Hematopoietic multipotent progenitor cell (in vitro differentiated cells): Measurements from ENCODE around the gene FAM163B. TPM values are rescaled to one million over a fixed set of nuclear protein-coding genes. Genes with fewer than 3 reads are reported as not detected.

Source experiments
- DNase-seq, 3 donors: peaks; one replicate each; pipeline ENCODE4 v3.0.0-alpha.2; 2011 to 2015; ENCODE audit warnings: low read depth in 2 of 3, low spot score in 2 of 3
- total RNA-seq: library from RNA; depleted of rRNA; stranded (reverse); fragments of >200 nt; gene quantifications from one replicate; pipeline ENCODE4 v1.2.3, GENCODE V29; 2012

Gene FAM163B
- total RNA-seq, 1 donor = under 0.01 TPM

- no peak for DNase-seq
Measured at GRCh38 chr9:133556354-133556753, 52.8 kb downstream of the FAM163B start.

- DNase-seq = no peak
Measured at GRCh38 chr9:133554729-133555128, 54.5 kb downstream of the FAM163B start.

- DNase-seq = no peak
Measured at GRCh38 chr9:133553973-133554713, 55.0 kb downstream of the FAM163B start.

- no peak for DNase-seq
Measured at GRCh38 chr9:133553123-133553522, 56.1 kb downstream of the FAM163B start.

- DNase-seq = no peak
Measured at GRCh38 chr9:133552236-133552635, 57.0 kb downstream of the FAM163B start.

- no peak for DNase-seq
Measured at GRCh38 chr9:133551446-133551845, 57.7 kb downstream of the FAM163B start.

- no peak for DNase-seq
Measured at GRCh38 chr9:133547116-133547515, 62.1 kb downstream of the FAM163B start.

- no peak for DNase-seq
Measured at GRCh38 chr9:133546287-133546680, 62.9 kb downstream of the FAM163B start.

GRCh38 chr9:133545494-133546286 lies 63.5 kb downstream of the FAM163B start:
- DNase-seq = no peak

- DNase-seq = no peak
Measured at GRCh38 chr9:133543772-133544467, 65.3 kb downstream of the FAM163B start.

- DNase-seq = no peak
Measured at GRCh38 chr9:133542002-133542401, 67.2 kb downstream of the FAM163B start.

GRCh38 chr9:133540698-133541025 lies 68.5 kb downstream of the FAM163B start:
- no peak for DNase-seq

- DNase-seq = peak in 1 of 3 donors; percentile 34
Measured at GRCh38 chr9:133539991-133540697, 69.0 kb downstream of the FAM163B start.

GRCh38 chr9:133538851-133539833 lies 70.0 kb downstream of the FAM163B start:
- DNase-seq = peak in 1 of 3 donors; percentile 22

- DNase-seq = no peak
Measured at GRCh38 chr9:133538176-133538575, 71.0 kb downstream of the FAM163B start.

- DNase-seq = no peak
Measured at GRCh38 chr9:133537257-133537656, 71.9 kb downstream of the FAM163B start.

GRCh38 chr9:133536536-133536935 lies 72.7 kb downstream of the FAM163B start:
- no peak for DNase-seq

- no peak for DNase-seq
Measured at GRCh38 chr9:133536080-133536479, 73.1 kb downstream of the FAM163B start.

GRCh38 chr9:133535306-133535877 lies 73.8 kb downstream of the FAM163B start:
- DNase-seq = no peak
